Endothelial cell of umbilical vein (primary cell): Measurements from ENCODE around the gene KCTD7. TPM values are rescaled to one million over a fixed set of nuclear protein-coding genes. Genes with fewer than 3 reads are reported as not detected.
"Not testable (repeated sequence)": the region's sequence is repeated elsewhere in the genome, so short reads cannot be mapped to it uniquely, and the experiment has no call there.

Experiments used
- BruUV-seq: library from RNA; stranded (reverse); fragments of 400-500 nt; replicated peaks from 2 replicates; lab custom pipeline; 2021; lab: Mats Ljungman, UMichigan
- CTCF ChIA-PET: fragments of 300-600, 350-600 bp; sonication (Branson Sonifier 250); formaldehyde crosslinking; loops from one replicate; lab custom pipeline; 2021; ENCODE audit warnings: antibody characterized with exemption, inconsistent platforms; lab: Charles Lee
- POLR2A ChIA-PET: fragments of 300-600, 350-600 bp; sonication (Branson Sonifier 250); formaldehyde crosslinking; loops from one replicate; lab custom pipeline; 2021; ENCODE audit warnings: antibody characterized with exemption, inconsistent platforms; lab: Charles Lee
- DNase-seq: peaks from one replicate; pipeline ENCODE4 v3.0.0-alpha.2; 2011; ENCODE audit warnings: low read depth, low spot score
- FAIRE-seq: peaks from 2 replicates; lab custom pipeline; 2011; peaks lifted over from hg19 to GRCh38; lab: Jason Lieb, UNC
- H2AFZ ChIP-seq: 2 replicates; pipeline ENCODE4 v1.6.0; 2012; ENCODE audit warnings: low read depth, low read length, control low read depth, inconsistent platforms
- H3K27ac ChIP-seq: 2 replicates; pipeline ENCODE4 v1.5.1; 2011; ENCODE audit warnings: low read depth, mild to moderate bottlenecking, control low read depth, low read length, moderate library complexity; ENCODE audit not compliant: insufficient read depth
- H3K27me3 ChIP-seq, 2 experiments: 2 replicates each; pipeline versions ENCODE4 v1.6.0 to v1.6.1; 2011; ENCODE audit warnings: low read length in 2 of 2, mixed read lengths in 1 of 2; ENCODE audit not compliant: control insufficient read depth in 2 of 2, insufficient read depth in 2 of 2
- H3K36me3 ChIP-seq, 2 experiments: 2 replicates in 1 of 2; 3 replicates in 1 of 2; pipeline ENCODE4 v1.5.1; 2011; ENCODE audit warnings: low read length in 2 of 2, mild to moderate bottlenecking in 1 of 2, moderate library complexity in 1 of 2; ENCODE audit not compliant: control insufficient read depth in 2 of 2, insufficient read depth in 2 of 2; ENCODE audit errors: extremely low read depth in 1 of 2
- H3K4me1 ChIP-seq: 3 replicates; pipeline ENCODE4 v1.5.1; 2011; ENCODE audit warnings: mild to moderate bottlenecking, low read length; ENCODE audit not compliant: control insufficient read depth, insufficient read depth; ENCODE audit errors: extremely low read depth
- H3K4me2 ChIP-seq: 2 replicates; pipeline ENCODE4 v1.6.1; 2011; ENCODE audit warnings: low read length, control low read depth, mixed read lengths; ENCODE audit not compliant: insufficient read depth
- H3K4me3 ChIP-seq, 3 experiments: fragments of 200-600 bp in 1 of 3; sonication (generic), shearing (Covaris generic) in 1 of 3; replicated peaks in 1 of 3; 2 replicates each; pipeline ENCODE4 v1.5.1; 2011 to 2016; ENCODE audit warnings: control low read depth in 3 of 3, low read length in 3 of 3, mild to moderate bottlenecking in 2 of 3, inconsistent platforms in 1 of 3, low read depth in 1 of 3, moderate library complexity in 1 of 3; ENCODE audit not compliant: insufficient read depth in 1 of 3
- H3K79me2 ChIP-seq: 2 replicates; pipeline ENCODE4 v1.6.0; 2012; ENCODE audit warnings: low read length, inconsistent platforms; ENCODE audit not compliant: control insufficient read depth, insufficient read depth
- H3K9ac ChIP-seq: replicated peaks from 2 replicates; pipeline ENCODE3; 2011; ENCODE audit warnings: low read length, control low read depth; ENCODE audit not compliant: insufficient read depth; ENCODE audit errors: extremely low read depth
- H3K9me1 ChIP-seq: replicated peaks from 3 replicates; pipeline ENCODE4 v1.6.0; 2011; ENCODE audit warnings: mild to moderate bottlenecking, low read length; ENCODE audit not compliant: control insufficient read depth, insufficient read depth; ENCODE audit errors: extremely low read depth
- H3K9me3 ChIP-seq: replicated peaks from 2 replicates; pipeline ENCODE4 v1.5.1; 2012; ENCODE audit warnings: low read length, inconsistent platforms; ENCODE audit not compliant: control insufficient read depth, insufficient read depth
- H4K20me1 ChIP-seq: replicated peaks from 2 replicates; pipeline ENCODE3; 2011; ENCODE audit warnings: mild to moderate bottlenecking, low read length; ENCODE audit not compliant: control insufficient read depth, insufficient read depth; ENCODE audit errors: extremely low read depth
- CTCF ChIP-seq, 2 donors: IDR thresholded peaks; 1 replicate in 1 of 2; 2 replicates in 1 of 2; pipeline ENCODE4 v1.5.1; 2011; ENCODE audit warnings: low read length in 2 of 2, mild to moderate bottlenecking in 2 of 2, moderate library complexity in 2 of 2, control low read depth in 1 of 2, inconsistent platforms in 1 of 2, low read depth in 1 of 2; ENCODE audit not compliant: insufficient read depth in 1 of 2; ENCODE audit errors: extremely low read depth in 1 of 2
- EZH2 ChIP-seq: IDR thresholded peaks from 2 replicates; pipeline ENCODE4 v1.6.1; 2012; ENCODE audit warnings: borderline replicate concordance, low read depth, mild to moderate bottlenecking, moderate library complexity, low read length, inconsistent platforms; ENCODE audit not compliant: severe bottlenecking
- FOS ChIP-seq: IDR thresholded peaks from 2 replicates; pipeline ENCODE4 v1.6.1; 2011; ENCODE audit warnings: mild to moderate bottlenecking, low read length, moderate library complexity, borderline replicate concordance; ENCODE audit not compliant: insufficient read depth
- GATA2 ChIP-seq: IDR thresholded peaks from 2 replicates; pipeline ENCODE4 v1.7.0; 2011; ENCODE audit warnings: low read depth, mild to moderate bottlenecking, moderate library complexity, mixed read lengths, low read length; ENCODE audit not compliant: insufficient read length, insufficient read depth
- JUN ChIP-seq: IDR thresholded peaks from 2 replicates; pipeline ENCODE4 v1.6.1; 2011; ENCODE audit warnings: borderline replicate concordance, low read depth; ENCODE audit not compliant: insufficient read length, insufficient read depth
- MYC ChIP-seq: IDR thresholded peaks from one replicate; pipeline ENCODE4 v1.6.1; 2011; ENCODE audit warnings: mild to moderate bottlenecking, low read depth, low read length
- POLR2A ChIP-seq: IDR thresholded peaks from 2 replicates; pipeline ENCODE4 v1.6.1; 2012; ENCODE audit warnings: low read depth, mild to moderate bottlenecking, control low read depth, low read length
- POLR2AphosphoS5 ChIP-seq: IDR thresholded peaks from 2 replicates; pipeline ENCODE4 v1.6.1; 2012; ENCODE audit warnings: low read depth, mild to moderate bottlenecking, control low read depth, low read length, moderate library complexity; ENCODE audit not compliant: insufficient read depth
- dilution Hi-C: fragments of 300-500 bp; cut with MboI; formaldehyde crosslinking; loops from one replicate; pipeline ENCODE4 v1.15.0; 2019; ENCODE audit warnings: low sequenced_read_pairs; ENCODE audit not compliant: extremely low pct_ligation_motif_present
- intact Hi-C: fragments of 100-400 bp; cut with micrococcal nuclease; formaldehyde crosslinking; loops from one replicate; pipeline ENCODE4 v1.10.0; 2022
- polyA plus RNA-seq, 4 experiments: library from polyadenylated mRNA; depleted of rRNA in 3 of 4; stranded (reverse) in 3 of 4; unstranded in 1 of 4; fragments of >200 nt; gene quantifications; 2 replicates each; pipeline versions ENCODE4 v1.2.1 to v1.2.3, GENCODE V29; 2011 to 2012; ENCODE audit warnings: missing spikeins in 1 of 4
- total RNA-seq: library from RNA; stranded (reverse); gene quantifications from 2 replicates; pipeline ENCODE4 v1.2.3, GENCODE V29; 2021
- TF ChIP-seq, protein P1 (sequence below): IDR thresholded peaks from 2 replicates; pipeline ENCODE4 v1.6.1; 2011; ENCODE audit not compliant: insufficient read depth, insufficient read length

KCTD7 gene
- total and polyA plus RNA-seq, 2 donors (not counting 3 experiments of a cell fraction or from before 2014, with no cell fraction given): 8.7 to 14.1 TPM

DNA sequence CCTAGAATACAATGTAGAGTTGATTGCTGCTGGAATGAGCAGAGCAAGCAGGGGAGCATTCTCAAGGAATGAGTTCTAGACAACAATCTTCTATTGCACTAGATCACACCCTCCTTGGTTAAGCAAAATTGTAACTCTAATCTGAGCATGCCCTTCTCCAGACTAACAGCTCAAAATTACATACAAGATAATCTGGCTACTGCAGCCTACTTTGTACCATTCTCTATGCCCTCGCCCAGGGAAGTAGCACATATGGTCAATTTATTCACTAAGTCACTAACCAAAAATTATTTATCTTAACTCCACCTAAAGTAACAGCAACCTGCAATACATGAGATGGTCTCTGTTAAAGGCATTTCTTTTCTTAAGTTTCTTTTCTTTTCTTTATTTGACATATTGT lies 42.5 kb upstream of the KCTD7 start:
- Histone ChIP-seq H3K36me3 (peaks cover 0 to 2% of the 10 kb centered on the region in 2 experiments), H3K79me2 (peaks cover 93% of the 10 kb centered on the region), H3K4me2 (no peak overlapping the region), H3K9me3 (no peaks in the 10 kb centered on the region), H3K27me3 (no peaks in the 10 kb centered on the region), H3K4me1 (no peaks in the 10 kb centered on the region), H3K9me1 (no peaks in the 10 kb centered on the region), H3K4me3 (no peak overlapping the region), H4K20me1 (no peaks in the 10 kb centered on the region), H3K9ac (no peak overlapping the region), H2AFZ (no peak overlapping the region), H3K27ac (no peak overlapping the region)
- FAIRE-seq (no peak), DNase-seq (no peak)
- BruUV-seq: no TSS peak
- dilution Hi-C loops: no loop called here
- POLR2A ChIA-PET: no interaction called here
- TF ChIP-seq GATA2 (no peak), POLR2AphosphoS5 (no peak), FOS (no peak), MYC (no peak), POLR2A (no peak), EZH2 (no peak), CTCF (IDR thresholded peaks at IDR 0.05; ENCODE audit: extremely low read depth in 1 of 2, insufficient read depth in 1 of 2, low read depth in 1 of 2, low read length in 2 of 2) (no peak), JUN (no peak)
- TF ChIP-seq, protein P1, sequence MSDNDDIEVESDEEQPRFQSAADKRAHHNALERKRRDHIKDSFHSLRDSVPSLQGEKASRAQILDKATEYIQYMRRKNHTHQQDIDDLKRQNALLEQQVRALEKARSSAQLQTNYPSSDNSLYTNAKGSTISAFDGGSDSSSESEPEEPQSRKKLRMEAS: no peak
- CTCF ChIA-PET: interaction anchor here (0.7 kb wide), 1 partner anchor 28 kb away, joined by 3 read pairs; no protein-coding TSS in a partner anchor
- intact Hi-C loops: no loop called here

- H3K9me1 ChIP-seq, H4K20me1 ChIP-seq, BruUV-seq, H3K4me2 ChIP-seq, POLR2A ChIA-PET, DNase-seq, intact Hi-C loops, H3K4me3 ChIP-seq, dilution Hi-C loops, H2AFZ ChIP-seq, H3K27ac ChIP-seq, H3K27me3 ChIP-seq, H3K9me3 ChIP-seq, H3K36me3 ChIP-seq, H3K9ac ChIP-seq, FAIRE-seq, H3K4me1 ChIP-seq: not testable (repeated sequence)
- CTCF ChIA-PET: interaction anchor here (1.2 kb wide), 1 partner anchor 19 kb away, joined by 3 read pairs; no protein-coding TSS in a partner anchor
- H3K79me2 ChIP-seq: peaks cover 88% of the 10 kb centered on the region
Observed at GRCh38 chr7:66588226-66588625, 40.5 kb upstream of the KCTD7 start.
